Activated T-helper 9 cell treated with anti-CD3 and anti-CD28 coated beads, Interleukin-2, amount 50 U/mL, for 16 hours (primary cell): ENCODE measurements around the gene MCTP2.

Experiments used
- DNase-seq: peaks from one replicate; pipeline ENCODE4 v3.0.0-alpha.2; 2020; ENCODE audit warnings: low read depth

MCTP2 gene

GRCh38 chr15:94353488-94353820 lies 122.1 kb downstream of the MCTP2 start:
- no peak for DNase-seq

GRCh38 chr15:94354655-94355054 lies 123.3 kb downstream of the MCTP2 start:
- no peak for DNase-seq

GRCh38 chr15:94359716-94360115 lies 128.4 kb downstream of the MCTP2 start:
- no peak for DNase-seq

- no peak for DNase-seq
Measured at GRCh38 chr15:94360251-94360685, 128.9 kb downstream of the MCTP2 start.

GRCh38 chr15:94362385-94363092 lies 131.2 kb downstream of the MCTP2 start:
- no peak for DNase-seq

GRCh38 chr15:94363382-94363781 lies 132.0 kb downstream of the MCTP2 start:
- no peak for DNase-seq

GRCh38 chr15:94366781-94367180 lies 135.4 kb downstream of the MCTP2 start:
- no peak for DNase-seq

- DNase-seq: no peak
Measured at GRCh38 chr15:94367726-94368535, 136.6 kb downstream of the MCTP2 start.

GRCh38 chr15:94370206-94370935 lies 139.0 kb downstream of the MCTP2 start:
- no peak for DNase-seq

GRCh38 chr15:94370936-94371285 lies 139.6 kb downstream of the MCTP2 start:
- no peak for DNase-seq

- no peak for DNase-seq
Measured at GRCh38 chr15:94372821-94373220, 141.5 kb downstream of the MCTP2 start.

GRCh38 chr15:94375997-94376396 lies 144.6 kb downstream of the MCTP2 start:
- no peak for DNase-seq

GRCh38 chr15:94379986-94380385 lies 148.6 kb downstream of the MCTP2 start:
- no peak for DNase-seq

GRCh38 chr15:94380798-94381197 lies 149.4 kb downstream of the MCTP2 start:
- DNase-seq: no peak

GRCh38 chr15:94381384-94381783 lies 150.0 kb downstream of the MCTP2 start:
- DNase-seq: no peak

- DNase-seq: no peak
Measured at GRCh38 chr15:94383041-94383440, 151.7 kb downstream of the MCTP2 start.

GRCh38 chr15:94383706-94384105 lies 152.3 kb downstream of the MCTP2 start:
- DNase-seq: no peak

GRCh38 chr15:94385441-94385840 lies 154.1 kb downstream of the MCTP2 start:
- DNase-seq: no peak

- no peak for DNase-seq
Measured at GRCh38 chr15:94386351-94386750, 155.0 kb downstream of the MCTP2 start.

GRCh38 chr15:94387442-94387841 lies 156.1 kb downstream of the MCTP2 start:
- DNase-seq: no peak

- no peak for DNase-seq
Measured at GRCh38 chr15:94387849-94388441, 156.6 kb downstream of the MCTP2 start.

GRCh38 chr15:94395640-94396039 lies 164.3 kb downstream of the MCTP2 start:
- no peak for DNase-seq

GRCh38 chr15:94397337-94397736 lies 166.0 kb downstream of the MCTP2 start:
- no peak for DNase-seq
